ENCODE measurements around the gene ZNF135.
A peak's percentile ranks its signal among the peaks of the same experiment; 100 is the strongest.

Gene ZNF135

GRCh38 chr19:58097781-58098681 is 38.9 kb downstream of the ZNF135 start, which contains the start of gene ZSCAN18:
Gene ZSCAN18 (minus strand): TSS chr19:58098231. CDS start chr19:58090267, 7,964 bp downstream.
- no peaks in the 10 kb centered on the region for H3K79me2 ChIP-seq (ENCODE audit: low read length)
- peak within 1 kb of the TSS; percentile 82 for H3K4me3 ChIP-seq (ENCODE audit: low read length)
- H3K4me2 ChIP-seq (ENCODE audit: low read length), result peak within 1 kb of the TSS; percentile 40
- H3K27ac ChIP-seq (ENCODE audit: low read length), result no peak within 1 kb of the TSS
- H3K36me3 ChIP-seq (replicated peaks; ENCODE audit: low read depth, low read length), result peaks cover 9% of the 10 kb centered on the region
- H3K4me1 ChIP-seq (ENCODE audit: low read length), result no peaks in the 10 kb centered on the region
- no peaks in the 10 kb centered on the region for H3K27me3 ChIP-seq (ENCODE audit: low read depth, low read length)
- H3K9ac ChIP-seq (ENCODE audit: low read length), result peak within 1 kb of the TSS; percentile 59; the same call in 1 of the 2 replicates
- no peaks in the 10 kb centered on the region for H4K20me1 ChIP-seq (ENCODE audit: insufficient read depth, low read length)
- H2AFZ ChIP-seq (ENCODE audit: low read depth, low read length), result peak within 1 kb of the TSS; percentile 77
- TF ChIP-seq CTCF (IDR thresholded peaks at IDR 0.05; ENCODE audit: low read depth, low read length) (no peak), EZH2phosphoT487 (IDR thresholded peaks at IDR 0.05; ENCODE audit: low read depth) (no peak)
- peaks cover 30% of the 10 kb centered on the region for H3K9me3 ChIP-seq (ENCODE audit: insufficient read depth, low read length)

GRCh38 chr19:58098682-58098998 is 39.6 kb downstream of the ZNF135 start:
- Histone ChIP-seq H3K36me3 (replicated peaks; ENCODE audit: low read depth, low read length) (peaks cover 9% of the 10 kb centered on the region), H3K27me3 (ENCODE audit: low read depth, low read length) (no peaks in the 10 kb centered on the region), H3K9ac (ENCODE audit: low read length) (no peak overlapping the region), H4K20me1 (ENCODE audit: insufficient read depth, low read length) (no peaks in the 10 kb centered on the region), H3K27ac (ENCODE audit: low read length) (no peak overlapping the region), H3K9me3 (ENCODE audit: insufficient read depth, low read length) (peaks cover 24% of the 10 kb centered on the region), H2AFZ (ENCODE audit: low read depth, low read length) (peak overlapping the region; percentile 77), H3K79me2 (ENCODE audit: low read length) (no peaks in the 10 kb centered on the region), H3K4me2 (ENCODE audit: low read length) (peak overlapping the region; percentile 40), H3K4me1 (ENCODE audit: low read length) (no peaks in the 10 kb centered on the region), H3K4me3 (ENCODE audit: low read length) (peak overlapping the region; percentile 82)
- TF ChIP-seq EZH2phosphoT487 (IDR thresholded peaks at IDR 0.05; ENCODE audit: low read depth), result no peak
- no peak for TF ChIP-seq CTCF (IDR thresholded peaks at IDR 0.05; ENCODE audit: low read depth, low read length)

- no peak overlapping the region for H3K27ac ChIP-seq (ENCODE audit: low read length)
- no peaks in the 10 kb centered on the region for H3K79me2 ChIP-seq (ENCODE audit: low read length)
- no peaks in the 10 kb centered on the region for H3K27me3 ChIP-seq (ENCODE audit: low read depth, low read length)
- no peak overlapping the region for H3K4me3 ChIP-seq (ENCODE audit: low read length)
- no peak overlapping the region for H3K9ac ChIP-seq (ENCODE audit: low read length)
- H3K9me3 ChIP-seq (ENCODE audit: insufficient read depth, low read length), result peaks cover 48% of the 10 kb centered on the region
- TF ChIP-seq EZH2phosphoT487 (IDR thresholded peaks at IDR 0.05; ENCODE audit: low read depth), result no peak
- TF ChIP-seq CTCF (IDR thresholded peaks at IDR 0.05; ENCODE audit: low read depth, low read length), result no peak
- no peaks in the 10 kb centered on the region for H3K4me1 ChIP-seq (ENCODE audit: low read length)
- H4K20me1 ChIP-seq (ENCODE audit: insufficient read depth, low read length), result no peaks in the 10 kb centered on the region
- peaks cover 6% of the 10 kb centered on the region for H3K36me3 ChIP-seq (replicated peaks; ENCODE audit: low read depth, low read length)
- no peak overlapping the region for H3K4me2 ChIP-seq (ENCODE audit: low read length)
- H2AFZ ChIP-seq (ENCODE audit: low read depth, low read length), result no peak overlapping the region
These were observed 48.9 kb downstream of the ZNF135 start for GRCh38 chr19:58107778-58108545.

- H2AFZ ChIP-seq (ENCODE audit: low read depth, low read length), result no peak overlapping the region
- H3K36me3 ChIP-seq (replicated peaks; ENCODE audit: low read depth, low read length), result peaks cover 6% of the 10 kb centered on the region
- no peak overlapping the region for H3K27ac ChIP-seq (ENCODE audit: low read length)
- no peak overlapping the region for H3K4me3 ChIP-seq (ENCODE audit: low read length)
- no peaks in the 10 kb centered on the region for H4K20me1 ChIP-seq (ENCODE audit: insufficient read depth, low read length)
- H3K9ac ChIP-seq (ENCODE audit: low read length), result no peak overlapping the region
- H3K79me2 ChIP-seq (ENCODE audit: low read length), result no peaks in the 10 kb centered on the region
- H3K9me3 ChIP-seq (ENCODE audit: insufficient read depth, low read length), result peaks cover 48% of the 10 kb centered on the region
- no peaks in the 10 kb centered on the region for H3K4me1 ChIP-seq (ENCODE audit: low read length)
- TF ChIP-seq EZH2phosphoT487 (IDR thresholded peaks at IDR 0.05; ENCODE audit: low read depth) (no peak), CTCF (IDR thresholded peaks at IDR 0.05; ENCODE audit: low read depth, low read length) (no peak)
- no peak overlapping the region for H3K4me2 ChIP-seq (ENCODE audit: low read length)
- no peaks in the 10 kb centered on the region for H3K27me3 ChIP-seq (ENCODE audit: low read depth, low read length)
These were observed 49.4 kb downstream of the ZNF135 start for GRCh38 chr19:58108546-58108817.
